H9 (cell line): ENCODE measurements around the gene TRAF3IP1. TPM values are rescaled to one million over a fixed set of nuclear protein-coding genes. Genes with fewer than 3 reads are reported as not detected.

Source experiments
- DNase-seq: peaks from one replicate; pipeline ENCODE4 v3.0.0-alpha.2; 2017
- H2AFZ ChIP-seq: one replicate; pipeline ENCODE4 v1.6.1; 2013; ENCODE audit warnings: mild to moderate bottlenecking, low read length, control low read depth, moderate library complexity
- H2AK5ac ChIP-seq: 2 replicates; pipeline ENCODE4 v1.6.1; 2013; ENCODE audit warnings: low read length, control low read depth, mixed read lengths; ENCODE audit not compliant: insufficient read length
- H2BK120ac ChIP-seq: one replicate; pipeline ENCODE4 v1.6.1; 2013; ENCODE audit warnings: low read depth, mild to moderate bottlenecking, low read length, control low read depth, inconsistent platforms; ENCODE audit not compliant: poor library complexity, severe bottlenecking
- H2BK12ac ChIP-seq: 2 replicates; pipeline ENCODE4 v1.6.1; 2013; ENCODE audit warnings: low read length, control low read depth, mixed read lengths, low read depth; ENCODE audit not compliant: insufficient read length
- H2BK15ac ChIP-seq: 2 replicates; pipeline ENCODE4 v1.6.1; 2013; ENCODE audit warnings: low read depth, low read length, control low read depth
- H2BK20ac ChIP-seq: one replicate; pipeline ENCODE4 v1.6.1; 2013; ENCODE audit warnings: low read depth, mild to moderate bottlenecking, low read length, control low read depth, inconsistent platforms; ENCODE audit not compliant: poor library complexity, severe bottlenecking
- H2BK5ac ChIP-seq: 2 replicates; pipeline ENCODE4 v1.6.1; 2013; ENCODE audit warnings: low read length, control low read depth, mixed read lengths; ENCODE audit not compliant: insufficient read length
- H3K14ac ChIP-seq: 2 replicates; pipeline ENCODE4 v1.6.1; 2013; ENCODE audit warnings: low read length, control low read depth; ENCODE audit not compliant: insufficient read depth
- H3K18ac ChIP-seq: 2 replicates; pipeline ENCODE4 v1.6.1; 2013; ENCODE audit warnings: low read depth, mild to moderate bottlenecking, mixed read lengths, low read length, control low read depth; ENCODE audit not compliant: insufficient read length
- H3K23ac ChIP-seq: 2 replicates; pipeline ENCODE4 v1.6.1; 2013; ENCODE audit warnings: low read length, control low read depth, mixed read lengths, low read depth; ENCODE audit not compliant: insufficient read length
- H3K23me2 ChIP-seq: 2 replicates; pipeline ENCODE4 v1.6.1; 2013; ENCODE audit warnings: low read depth, mild to moderate bottlenecking, mixed read lengths, low read length, control low read depth; ENCODE audit not compliant: insufficient read length, poor library complexity, severe bottlenecking
- H3K27ac ChIP-seq: 2 replicates; pipeline ENCODE4 v1.5.1; 2013; ENCODE audit warnings: low read length, control low read depth, mixed read lengths, low read depth; ENCODE audit not compliant: insufficient read length
- H3K27me3 ChIP-seq: 2 replicates; pipeline ENCODE4 v1.6.1; 2013; ENCODE audit warnings: low read length, control low read depth, inconsistent platforms; ENCODE audit not compliant: insufficient read depth
- H3K4ac ChIP-seq: 2 replicates; pipeline ENCODE4 v1.6.1; 2013; ENCODE audit warnings: low read depth, mild to moderate bottlenecking, control low read depth, inconsistent platforms, low read length, moderate library complexity
- H3K4me1 ChIP-seq: 2 replicates; pipeline ENCODE4 v1.6.1; 2013; ENCODE audit warnings: low read length, control low read depth, inconsistent platforms; ENCODE audit not compliant: insufficient read depth
- H3K4me2 ChIP-seq: 2 replicates; pipeline ENCODE4 v1.6.1; 2013; ENCODE audit warnings: low read length, control low read depth, mixed read lengths; ENCODE audit not compliant: insufficient read length, insufficient read depth
- H3K56ac ChIP-seq: 2 replicates; pipeline ENCODE4 v1.6.1; 2013; ENCODE audit warnings: low read depth, mild to moderate bottlenecking, mixed read lengths, low read length, control low read depth; ENCODE audit not compliant: insufficient read length
- H3K79me1 ChIP-seq: 2 replicates; pipeline ENCODE4 v1.6.1; 2013; ENCODE audit warnings: low read depth, mild to moderate bottlenecking, moderate library complexity, low read length, control low read depth, inconsistent platforms; ENCODE audit not compliant: insufficient read depth, poor library complexity, severe bottlenecking
- H3K79me2 ChIP-seq: 2 replicates; pipeline ENCODE4 v1.6.1; 2013; ENCODE audit warnings: low read length, control low read depth, inconsistent platforms; ENCODE audit not compliant: insufficient read depth
- H3K9ac ChIP-seq: 2 replicates; pipeline ENCODE4 v1.6.1; 2013; ENCODE audit warnings: low read length, control low read depth, mixed read lengths; ENCODE audit not compliant: insufficient read length; ENCODE audit errors: extremely low read depth
- H3K9me3 ChIP-seq: one replicate; pipeline ENCODE4 v1.6.1; 2013; ENCODE audit warnings: low read depth, low read length, inconsistent platforms; ENCODE audit not compliant: control insufficient read depth
- H3T11ph ChIP-seq: one replicate; pipeline ENCODE4 v1.6.1; 2013; ENCODE audit warnings: mild to moderate bottlenecking, low read length, control low read depth, inconsistent platforms
- H4K20me1 ChIP-seq: one replicate; pipeline ENCODE4 v1.6.1; 2013; ENCODE audit not compliant: control insufficient read depth, insufficient read length, insufficient read depth
- H4K5ac ChIP-seq: 2 replicates; pipeline ENCODE4 v1.6.1; 2013; ENCODE audit warnings: low read depth, mild to moderate bottlenecking, mixed read lengths, low read length, control low read depth; ENCODE audit not compliant: insufficient read length
- H4K8ac ChIP-seq: replicated peaks from 2 replicates; pipeline ENCODE4 v1.6.1; 2013; ENCODE audit warnings: low read length, control low read depth, mixed read lengths, low read depth; ENCODE audit not compliant: insufficient read length
- H4K91ac ChIP-seq: 2 replicates; pipeline ENCODE4 v1.6.1; 2013; ENCODE audit warnings: low read depth, mild to moderate bottlenecking, moderate library complexity, mixed read lengths, low read length, control low read depth; ENCODE audit not compliant: insufficient read length
- H3K27ac Mint-ChIP-seq, 3 experiments: 2 replicates in 2 of 3; 3 replicates in 1 of 3; pipeline ENCODE4 v1.8.0; 2020 to 2021; ENCODE audit warnings: mixed read lengths in 3 of 3, mild to moderate bottlenecking in 1 of 3, moderate library complexity in 1 of 3
- H3K27me3 Mint-ChIP-seq: 2 replicates; pipeline ENCODE4 v1.8.0; 2021; ENCODE audit warnings: low read depth, mild to moderate bottlenecking, moderate library complexity, mixed read lengths
- H3K36me3 Mint-ChIP-seq, 3 experiments: 2 replicates in 2 of 3; 3 replicates in 1 of 3; pipeline ENCODE4 v1.8.0; 2020 to 2021; ENCODE audit warnings: low read depth in 3 of 3, mixed read lengths in 3 of 3; ENCODE audit not compliant: insufficient read depth in 1 of 3
- H3K4me1 Mint-ChIP-seq, 2 experiments: 2 replicates each; pipeline ENCODE4 v1.8.0; 2020; ENCODE audit warnings: mixed read lengths in 2 of 2
- H3K4me3 Mint-ChIP-seq, 2 experiments: 2 replicates in 1 of 2; 3 replicates in 1 of 2; pipeline ENCODE4 v1.8.0; 2020 to 2021; ENCODE audit warnings: mild to moderate bottlenecking in 2 of 2, mixed read lengths in 2 of 2, moderate library complexity in 1 of 2
- H3K9me3 Mint-ChIP-seq, 2 experiments: 2 replicates in 1 of 2; 3 replicates in 1 of 2; pipeline ENCODE4 v1.8.0; 2020; ENCODE audit warnings: mild to moderate bottlenecking in 2 of 2, mixed read lengths in 2 of 2, moderate library complexity in 1 of 2
- WGBS: extraction: QIAGEN DNeasy Blood & Tissue Kit; methylation state at CpG from one replicate; pipeline ENCODE4 v1.1.7; 2013; ENCODE audit warnings: missing lambda C conversion rate, low lambda C conversion rate, mixed read lengths; ENCODE audit not compliant: insufficient read length; ENCODE audit errors: extremely low coverage; 5-methylcytosine and 5-hydroxymethylcytosine counted together
- total RNA-seq: library from RNA; stranded (reverse); gene quantifications from 2 replicates; pipeline ENCODE4 v1.2.1, GENCODE V29; 2021
- TF ChIP-seq, protein P1 (sequence below): fragments of 200-600 bp; sonication (generic); conservative IDR thresholded peaks from 3 replicates; pipeline ENCODE4 v1.8.0; 2021; ENCODE audit warnings: antibody characterized with exemption, mild to moderate bottlenecking

The TRAF3IP1 gene
- total RNA-seq, 1 experiment from 2014 or later, result 16.4 TPM

DNA sequence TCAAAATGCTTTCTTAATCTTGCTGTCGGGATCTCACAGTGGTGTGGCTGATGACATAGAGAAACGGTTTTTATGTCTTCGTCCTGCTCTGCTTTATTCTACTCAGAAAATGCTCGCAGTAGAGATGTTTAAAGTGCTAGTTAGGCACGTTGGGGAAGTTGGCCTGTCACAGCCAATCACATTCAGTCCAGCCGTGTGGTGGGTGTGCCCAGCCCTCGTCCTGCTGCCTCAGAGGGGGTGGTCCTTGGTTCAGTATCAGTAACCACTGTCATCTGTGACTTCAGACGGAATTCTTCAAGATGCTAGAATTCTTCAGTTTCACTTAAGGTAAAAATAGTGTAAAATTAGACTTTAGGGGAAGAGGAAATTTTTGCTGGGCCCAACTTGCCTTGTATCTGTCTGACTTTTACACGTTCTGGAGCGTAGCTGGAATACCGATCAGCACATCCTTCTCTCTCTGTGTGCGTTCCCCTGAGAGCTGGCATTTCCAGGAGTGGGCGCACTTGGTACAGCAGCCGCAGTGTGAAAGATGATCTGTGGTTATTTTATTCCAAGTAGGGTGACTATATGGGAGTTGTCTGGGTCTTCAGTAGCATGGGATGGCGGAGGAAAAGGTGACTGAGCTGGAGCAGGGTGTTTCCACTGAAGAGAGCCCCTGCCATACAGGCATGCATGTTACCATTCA is 18.5 kb downstream of the TRAF3IP1 start:
- no peak overlapping the region for H4K91ac ChIP-seq
- H2AK5ac ChIP-seq, result no peak overlapping the region
- no peak overlapping the region for H3K18ac ChIP-seq
- no peak overlapping the region for H3K14ac ChIP-seq
- H2BK15ac ChIP-seq, result no peak overlapping the region
- no peak overlapping the region for H2BK12ac ChIP-seq
- H3K79me1 ChIP-seq, result no peaks in the 10 kb centered on the region
- Mint-ChIP-seq H3K36me3 (peaks cover 0 to 8% (median 0%) of the 10 kb centered on the region in 3 experiments; a peak in 5 of 7 replicates), H3K27ac (peak overlapping the region in 1 of 3 experiments; percentile 20; a peak in 1 of 7 replicates), H3K4me3 (no peak overlapping the region), H3K4me1 (peaks cover 0 to 3% of the 10 kb centered on the region in 2 experiments; a peak in 1 of 4 replicates), H3K9me3 (no peaks in the 10 kb centered on the region), H3K27me3 (no peaks in the 10 kb centered on the region)
- H3T11ph ChIP-seq, result no peak overlapping the region
- H3K23me2 ChIP-seq, result no peaks in the 10 kb centered on the region
- H4K8ac ChIP-seq, result no peak overlapping the region
- no peak overlapping the region for H3K27ac ChIP-seq
- no peaks in the 10 kb centered on the region for H3K4me1 ChIP-seq
- H3K9me3 ChIP-seq, result no peaks in the 10 kb centered on the region
- no peak overlapping the region for H3K23ac ChIP-seq
- no peak overlapping the region for H3K4ac ChIP-seq
- no peak overlapping the region for H2BK20ac ChIP-seq
- no peak overlapping the region for H3K4me2 ChIP-seq
- no peaks in the 10 kb centered on the region for H3K79me2 ChIP-seq
- H2BK120ac ChIP-seq, result no peak overlapping the region
- no CpG with 5 or more reads among the region's 15 CpGs for WGBS
- no peak overlapping the region for H3K9ac ChIP-seq
- peak; percentile 52 for DNase-seq
- no peak overlapping the region for H3K56ac ChIP-seq
- H2BK5ac ChIP-seq, result no peak overlapping the region
- H3K27me3 ChIP-seq, result no peaks in the 10 kb centered on the region
- no peak overlapping the region for H2AFZ ChIP-seq
- TF ChIP-seq, protein P1, sequence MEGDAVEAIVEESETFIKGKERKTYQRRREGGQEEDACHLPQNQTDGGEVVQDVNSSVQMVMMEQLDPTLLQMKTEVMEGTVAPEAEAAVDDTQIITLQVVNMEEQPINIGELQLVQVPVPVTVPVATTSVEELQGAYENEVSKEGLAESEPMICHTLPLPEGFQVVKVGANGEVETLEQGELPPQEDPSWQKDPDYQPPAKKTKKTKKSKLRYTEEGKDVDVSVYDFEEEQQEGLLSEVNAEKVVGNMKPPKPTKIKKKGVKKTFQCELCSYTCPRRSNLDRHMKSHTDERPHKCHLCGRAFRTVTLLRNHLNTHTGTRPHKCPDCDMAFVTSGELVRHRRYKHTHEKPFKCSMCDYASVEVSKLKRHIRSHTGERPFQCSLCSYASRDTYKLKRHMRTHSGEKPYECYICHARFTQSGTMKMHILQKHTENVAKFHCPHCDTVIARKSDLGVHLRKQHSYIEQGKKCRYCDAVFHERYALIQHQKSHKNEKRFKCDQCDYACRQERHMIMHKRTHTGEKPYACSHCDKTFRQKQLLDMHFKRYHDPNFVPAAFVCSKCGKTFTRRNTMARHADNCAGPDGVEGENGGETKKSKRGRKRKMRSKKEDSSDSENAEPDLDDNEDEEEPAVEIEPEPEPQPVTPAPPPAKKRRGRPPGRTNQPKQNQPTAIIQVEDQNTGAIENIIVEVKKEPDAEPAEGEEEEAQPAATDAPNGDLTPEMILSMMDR, result no peak
- no peaks in the 10 kb centered on the region for H4K20me1 ChIP-seq
- no peak overlapping the region for H4K5ac ChIP-seq
